SJSA1 (cell line): ENCODE results near the gene MSLN. TPM values are rescaled to one million over a fixed set of nuclear protein-coding genes. Genes with fewer than 3 reads are reported as not detected.
A peak's percentile ranks its signal among the peaks of the same experiment; 100 is the strongest.

Experiments
- DNase-seq, 2 experiments: peaks; one replicate each; pipeline ENCODE4 v3.0.0-alpha.2; 2015 to 2020; ENCODE audit warnings: low spot score in 2 of 2, low read depth in 1 of 2
- H3K27ac ChIP-seq: fragments of 250-450 bp; sonication (Bioruptor Pico); 2 replicates; pipeline ENCODE4 v1.5.1; 2020; ENCODE audit warnings: mild to moderate bottlenecking, moderate library complexity
- H3K27me3 ChIP-seq: fragments of 250-450 bp; sonication (Bioruptor Pico); replicated peaks from 2 replicates; pipeline ENCODE4 v1.5.1; 2020; ENCODE audit warnings: mild to moderate bottlenecking, moderate library complexity
- H3K36me3 ChIP-seq: fragments of 250-450 bp; sonication (Bioruptor Pico); 2 replicates; pipeline ENCODE4 v1.5.1; 2020; ENCODE audit warnings: mild to moderate bottlenecking
- H3K4me1 ChIP-seq: fragments of 250-450 bp; sonication (Bioruptor Pico); replicated peaks from 2 replicates; pipeline ENCODE4 v1.6.1; 2021; ENCODE audit warnings: mild to moderate bottlenecking
- H3K4me3 ChIP-seq: fragments of 250-450 bp; sonication (Bioruptor Pico); 2 replicates; pipeline ENCODE4 v1.5.1; 2020; ENCODE audit warnings: mild to moderate bottlenecking
- H3K9me3 ChIP-seq: fragments of 250-450 bp; sonication (Bioruptor Pico); replicated peaks from 2 replicates; pipeline ENCODE4 v1.5.1; 2020; ENCODE audit warnings: mild to moderate bottlenecking
- total RNA-seq: library from RNA; depleted of rRNA; stranded (reverse); fragments of >200 nt; shearing (Covaris generic); gene quantifications from 2 replicates; pipeline ENCODE4 v1.2.3, GENCODE V29; 2014

The MSLN gene
- total RNA-seq, 1 experiment from 2014 or later, result not detected

- no peak for DNase-seq
- H3K9me3 ChIP-seq, result peaks cover 5% of the 10 kb centered on the region
- peaks cover 25% of the 10 kb centered on the region for H3K4me1 ChIP-seq
- H3K27me3 ChIP-seq, result peaks cover 15% of the 10 kb centered on the region; the same call in 1 of the 2 replicates
- H3K4me3 ChIP-seq, result no peak overlapping the region
- H3K36me3 ChIP-seq, result peaks cover 58% of the 10 kb centered on the region
- H3K27ac ChIP-seq, result no peak overlapping the region
Observed at GRCh38 chr16:785563-786535, 25.3 kb downstream of the MSLN start.

GRCh38 chr16:787321-787966 lies 26.9 kb downstream of the MSLN start:
- Histone ChIP-seq H3K27ac (peak overlapping the region; percentile 52; the same call in 1 of the 2 replicates), H3K9me3 (peaks cover 5% of the 10 kb centered on the region), H3K27me3 (peaks cover 11% of the 10 kb centered on the region; the same call in 1 of the 2 replicates), H3K36me3 (peaks cover 74% of the 10 kb centered on the region), H3K4me3 (peak overlapping the region; percentile 100), H3K4me1 (peaks cover 25% of the 10 kb centered on the region)
- DNase-seq, result no peak

- H3K27me3 ChIP-seq, result peaks cover 6% of the 10 kb centered on the region; the same call in 1 of the 2 replicates
- H3K27ac ChIP-seq, result peak within 1 kb of the TSS; percentile 58
- H3K36me3 ChIP-seq, result peaks cover 78% of the 10 kb centered on the region
- H3K4me3 ChIP-seq, result peak within 1 kb of the TSS; percentile 100
- peaks cover 25% of the 10 kb centered on the region for H3K4me1 ChIP-seq
- H3K9me3 ChIP-seq, result peaks cover 5% of the 10 kb centered on the region
- DNase-seq, result peak in 1 of 2 experiments; percentile 48
Observed at GRCh38 chr16:787978-788398, 27.5 kb downstream of the MSLN start, which contains the start of gene RPUSD1. Gene RPUSD1, minus strand, starts transcription at chr16:788381. Its CDS starts 644 bp downstream, at chr16:787737.

- Histone ChIP-seq H3K27me3 (no peaks in the 10 kb centered on the region), H3K9me3 (peaks cover 5% of the 10 kb centered on the region), H3K4me3 (peak within 1 kb of the TSS; percentile 100), H3K27ac (peak within 1 kb of the TSS; percentile 58), H3K4me1 (peaks cover 25% of the 10 kb centered on the region), H3K36me3 (peaks cover 78% of the 10 kb centered on the region)
- DNase-seq, result peak; percentile 70 to 89
Observed at GRCh38 chr16:788399-789126, 28.0 kb downstream of the MSLN start, which contains the start of gene CHTF18. Gene CHTF18, plus strand, starts transcription at chr16:788620. Its CDS starts 65 bp downstream, at chr16:788685.

GRCh38 chr16:789191-789850 lies 28.8 kb downstream of the MSLN start:
- H3K27me3 ChIP-seq, result no peaks in the 10 kb centered on the region
- DNase-seq, result no peak
- H3K4me3 ChIP-seq, result peak overlapping the region; percentile 100
- H3K4me1 ChIP-seq, result peaks cover 25% of the 10 kb centered on the region
- H3K27ac ChIP-seq, result no peak overlapping the region
- peaks cover 5% of the 10 kb centered on the region for H3K9me3 ChIP-seq
- H3K36me3 ChIP-seq, result peaks cover 81% of the 10 kb centered on the region

- H3K36me3 ChIP-seq, result peaks cover 79% of the 10 kb centered on the region
- no peak overlapping the region for H3K27ac ChIP-seq
- H3K4me3 ChIP-seq, result no peak overlapping the region
- H3K4me1 ChIP-seq, result peaks cover 25% of the 10 kb centered on the region
- DNase-seq, result no peak
- peaks cover 5% of the 10 kb centered on the region for H3K9me3 ChIP-seq
- H3K27me3 ChIP-seq, result no peaks in the 10 kb centered on the region
Observed at GRCh38 chr16:790086-790485, 29.6 kb downstream of the MSLN start.

- Histone ChIP-seq H3K27ac (no peak overlapping the region), H3K4me3 (no peak overlapping the region), H3K9me3 (peaks cover 5% of the 10 kb centered on the region), H3K27me3 (no peaks in the 10 kb centered on the region), H3K4me1 (peaks cover 25% of the 10 kb centered on the region), H3K36me3 (peaks cover 74% of the 10 kb centered on the region)
- no peak for DNase-seq
Observed at GRCh38 chr16:791131-791530, 30.6 kb downstream of the MSLN start.

- H3K4me3 ChIP-seq, result no peak overlapping the region
- peaks cover 5% of the 10 kb centered on the region for H3K9me3 ChIP-seq
- peaks cover 67% of the 10 kb centered on the region for H3K36me3 ChIP-seq
- no peak for DNase-seq
- peaks cover 19% of the 10 kb centered on the region for H3K4me1 ChIP-seq
- H3K27me3 ChIP-seq, result no peaks in the 10 kb centered on the region
- H3K27ac ChIP-seq, result no peak overlapping the region
Observed at GRCh38 chr16:792221-792995, 31.9 kb downstream of the MSLN start.

GRCh38 chr16:793414-793813 lies 32.9 kb downstream of the MSLN start:
- H3K9me3 ChIP-seq, result peaks cover 5% of the 10 kb centered on the region
- H3K4me3 ChIP-seq, result no peak overlapping the region
- H3K36me3 ChIP-seq, result peaks cover 61% of the 10 kb centered on the region
- no peak for DNase-seq
- H3K4me1 ChIP-seq, result peaks cover 12% of the 10 kb centered on the region
- no peak overlapping the region for H3K27ac ChIP-seq
- no peaks in the 10 kb centered on the region for H3K27me3 ChIP-seq

GRCh38 chr16:794091-794822 lies 33.7 kb downstream of the MSLN start:
- 0 out of 2 replicates have a peak, but pooled peaks cover under 1% of the 10 kb centered on the region for H3K27me3 ChIP-seq
- peaks cover 4% of the 10 kb centered on the region for H3K4me1 ChIP-seq
- H3K27ac ChIP-seq, result no peak overlapping the region
- DNase-seq, result no peak
- peaks cover 53% of the 10 kb centered on the region for H3K36me3 ChIP-seq
- no peaks in the 10 kb centered on the region for H3K9me3 ChIP-seq
- H3K4me3 ChIP-seq, result no peak overlapping the region

GRCh38 chr16:794853-795466 lies 34.4 kb downstream of the MSLN start:
- Histone ChIP-seq H3K27ac (no peak overlapping the region), H3K9me3 (no peaks in the 10 kb centered on the region), H3K4me3 (no peak overlapping the region), H3K36me3 (peaks cover 46% of the 10 kb centered on the region), H3K27me3 (peaks cover 5% of the 10 kb centered on the region), H3K4me1 (no peaks in the 10 kb centered on the region)
- DNase-seq, result no peak
